Measurements from ENCODE around the gene CCDC85B.

Gene CCDC85B

GRCh38 chr11:65857853-65858680, 32.4 kb upstream of the CCDC85B start, which contains the start of gene CFL1:
Gene CFL1, minus strand, starts transcription at chr11:65858180. Its CDS starts 81 bp downstream, at chr11:65858099.
- peak; percentile 94 to 95 for DNase-seq

- no peak for DNase-seq
These were observed 31.8 kb upstream of the CCDC85B start for GRCh38 chr11:65858681-65859087.

GRCh38 chr11:65859095-65859811, 31.2 kb upstream of the CCDC85B start:
- peak; percentile 95 to 97 for DNase-seq

GRCh38 chr11:65859812-65860277, 30.6 kb upstream of the CCDC85B start:
- peak; percentile 46 to 50 for DNase-seq

- peak; percentile 94 to 96 for DNase-seq
These were observed 30.0 kb upstream of the CCDC85B start, which contains the start of gene MUS81 for GRCh38 chr11:65860278-65861164. Gene MUS81, plus strand, starts transcription at chr11:65860433. Its CDS starts 321 bp downstream, at chr11:65860754.

GRCh38 chr11:65861165-65861505, 29.3 kb upstream of the CCDC85B start:
- no peak for DNase-seq

GRCh38 chr11:65861533-65862183, 28.8 kb upstream of the CCDC85B start:
- DNase-seq = no peak

- no peak for DNase-seq
These were observed 28.2 kb upstream of the CCDC85B start for GRCh38 chr11:65862191-65862735.

- no peak for DNase-seq
These were observed 27.3 kb upstream of the CCDC85B start for GRCh38 chr11:65862941-65863888.

- no peak for DNase-seq
These were observed 26.4 kb upstream of the CCDC85B start for GRCh38 chr11:65863889-65864705.

GRCh38 chr11:65864706-65865471, 25.6 kb upstream of the CCDC85B start:
- no peak for DNase-seq

GRCh38 chr11:65865550-65866172, 24.8 kb upstream of the CCDC85B start:
- no peak for DNase-seq

- DNase-seq = no peak
These were observed 23.8 kb upstream of the CCDC85B start for GRCh38 chr11:65866509-65867283.

- DNase-seq = no peak
These were observed 23.0 kb upstream of the CCDC85B start for GRCh38 chr11:65867284-65868071.

GRCh38 chr11:65868076-65868667, 22.3 kb upstream of the CCDC85B start:
- DNase-seq = no peak

- DNase-seq = no peak
These were observed 21.6 kb upstream of the CCDC85B start for GRCh38 chr11:65868907-65869306.
